Gastroesophageal sphincter (tissue), 3 donors: ENCODE data around the gene CCL8.

ENCODE experiments used
- EP300 ChIP-seq: sonication (generic); formaldehyde crosslinking; IDR thresholded peaks from one replicate; pipeline ENCODE4 v1.6.1; 2017; ENCODE audit warnings: antibody characterized with exemption, mild to moderate bottlenecking
- POLR2A ChIP-seq, 2 donors: fragments of 450-650 bp; IDR thresholded peaks; one replicate each; pipeline ENCODE4 v1.6.1; 2017; ENCODE audit warnings: antibody characterized with exemption in 2 of 2, mild to moderate bottlenecking in 2 of 2, moderate library complexity in 1 of 2
- POLR2AphosphoS5 ChIP-seq: sonication (generic); formaldehyde crosslinking; IDR thresholded peaks from one replicate; pipeline ENCODE4 v1.6.1; 2017; ENCODE audit warnings: antibody characterized with exemption
- TF ChIP-seq, protein P1 (sequence below), 4 experiments: fragments of 200-600 bp in 2 of 4; fragments of 450-650 bp in 2 of 4; sonication (generic) in 1 of 4; IDR thresholded peaks; one replicate each; pipeline ENCODE4 v1.5.1; 2017 to 2019; ENCODE audit warnings: antibody characterized with exemption in 4 of 4, mild to moderate bottlenecking in 2 of 4, moderate library complexity in 2 of 4

DNA sequence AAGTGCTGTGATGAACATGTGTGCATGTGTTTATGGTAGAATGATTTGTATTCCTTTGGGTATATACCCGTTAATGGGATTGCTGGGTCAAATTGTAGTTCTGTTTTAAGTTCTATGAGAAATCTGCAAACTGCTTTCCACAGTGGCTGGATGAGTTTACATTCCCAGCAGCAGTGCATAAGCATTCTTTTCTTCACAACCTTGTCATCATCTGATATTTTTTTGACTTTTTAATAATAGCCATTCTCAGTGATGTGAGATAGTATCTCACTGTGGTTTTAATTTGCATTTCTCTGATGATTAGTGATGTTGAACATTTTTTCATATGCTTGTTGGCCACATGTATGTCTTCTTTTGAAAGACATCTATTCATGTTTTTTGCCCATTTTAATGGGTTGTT is 18.5 kb downstream of the CCL8 start:
- TF ChIP-seq, protein P1, sequence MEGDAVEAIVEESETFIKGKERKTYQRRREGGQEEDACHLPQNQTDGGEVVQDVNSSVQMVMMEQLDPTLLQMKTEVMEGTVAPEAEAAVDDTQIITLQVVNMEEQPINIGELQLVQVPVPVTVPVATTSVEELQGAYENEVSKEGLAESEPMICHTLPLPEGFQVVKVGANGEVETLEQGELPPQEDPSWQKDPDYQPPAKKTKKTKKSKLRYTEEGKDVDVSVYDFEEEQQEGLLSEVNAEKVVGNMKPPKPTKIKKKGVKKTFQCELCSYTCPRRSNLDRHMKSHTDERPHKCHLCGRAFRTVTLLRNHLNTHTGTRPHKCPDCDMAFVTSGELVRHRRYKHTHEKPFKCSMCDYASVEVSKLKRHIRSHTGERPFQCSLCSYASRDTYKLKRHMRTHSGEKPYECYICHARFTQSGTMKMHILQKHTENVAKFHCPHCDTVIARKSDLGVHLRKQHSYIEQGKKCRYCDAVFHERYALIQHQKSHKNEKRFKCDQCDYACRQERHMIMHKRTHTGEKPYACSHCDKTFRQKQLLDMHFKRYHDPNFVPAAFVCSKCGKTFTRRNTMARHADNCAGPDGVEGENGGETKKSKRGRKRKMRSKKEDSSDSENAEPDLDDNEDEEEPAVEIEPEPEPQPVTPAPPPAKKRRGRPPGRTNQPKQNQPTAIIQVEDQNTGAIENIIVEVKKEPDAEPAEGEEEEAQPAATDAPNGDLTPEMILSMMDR (IDR thresholded peaks at IDR 0.05), result no peak
- TF ChIP-seq POLR2A (IDR thresholded peaks at IDR 0.05) (no peak), POLR2AphosphoS5 (no peak), EP300 (no peak)
